ENCODE measurements around the gene HYAL2.

HYAL2 gene

GRCh38 chr3:50303013-50303815, 19.3 kb downstream of the HYAL2 start, which contains the start of gene HYAL1:
TSS of gene HYAL1 (minus strand) at chr3:50303574. CDS start at chr3:50302956, 618 bp downstream.
- no peak for DNase-seq

- no peak for DNase-seq
Measured at GRCh38 chr3:50302095-50303012, 20.2 kb downstream of the HYAL2 start.

GRCh38 chr3:50300681-50301254, 21.8 kb downstream of the HYAL2 start:
- DNase-seq: no peak

GRCh38 chr3:50299929-50300680, 22.4 kb downstream of the HYAL2 start:
- no peak for DNase-seq

GRCh38 chr3:50299638-50299928, 23.0 kb downstream of the HYAL2 start:
- no peak for DNase-seq

GRCh38 chr3:50298836-50299637, 23.5 kb downstream of the HYAL2 start, which contains the start of the genes HYAL3 and NAA80:
TSS of gene HYAL3 (minus strand) at chr3:50299405. CDS start at chr3:50295602, 3,803 bp downstream.
TSS of gene NAA80 (minus strand) at chr3:50299405. CDS start at chr3:50297463, 1,942 bp downstream.
- DNase-seq: peak; percentile 84

GRCh38 chr3:50297896-50298725, 24.4 kb downstream of the HYAL2 start:
- DNase-seq: no peak

GRCh38 chr3:50297384-50297775, 25.2 kb downstream of the HYAL2 start:
- DNase-seq: no peak

GRCh38 chr3:50296721-50297383, 25.7 kb downstream of the HYAL2 start:
- DNase-seq: no peak

GRCh38 chr3:50295553-50296431, 26.8 kb downstream of the HYAL2 start:
- DNase-seq: no peak

- no peak for DNase-seq
Measured at GRCh38 chr3:50294492-50295403, 27.8 kb downstream of the HYAL2 start.

- no peak for DNase-seq
Measured at GRCh38 chr3:50294089-50294488, 28.5 kb downstream of the HYAL2 start.

- DNase-seq: no peak
Measured at GRCh38 chr3:50293079-50293801, 29.3 kb downstream of the HYAL2 start.

- peak; percentile 80 for DNase-seq
Measured at GRCh38 chr3:50292159-50293078, 30.1 kb downstream of the HYAL2 start, which contains the start of gene IFRD2. TSS of gene IFRD2 (minus strand) at chr3:50292429. CDS start at chr3:50292274, 155 bp downstream.

GRCh38 chr3:50290161-50290641, 32.3 kb downstream of the HYAL2 start:
- DNase-seq: no peak

GRCh38 chr3:50289130-50289529, 33.4 kb downstream of the HYAL2 start:
- DNase-seq: no peak
